ENCODE results near the gene IFITM1.
"Not testable (repeated sequence)": the region's sequence is repeated elsewhere in the genome, so short reads cannot be mapped to it uniquely, and the experiment has no call there.

Gene IFITM1

GRCh38 chr11:328012-328411 lies 14.2 kb downstream of the IFITM1 start:
- DNase-seq, result no peak

- not testable (repeated sequence) for DNase-seq
These were observed 14.8 kb downstream of the IFITM1 start for GRCh38 chr11:328516-329100.

GRCh38 chr11:329886-330253 lies 16.0 kb downstream of the IFITM1 start:
- DNase-seq, result no peak

GRCh38 chr11:330307-330693 lies 16.5 kb downstream of the IFITM1 start:
- DNase-seq, result no peak

- DNase-seq, result peak; percentile 35
These were observed 17.0 kb downstream of the IFITM1 start for GRCh38 chr11:330694-331357.

- DNase-seq, result no peak
These were observed 17.7 kb downstream of the IFITM1 start for GRCh38 chr11:331358-332060.

GRCh38 chr11:332651-333480 lies 19.0 kb downstream of the IFITM1 start:
- no peak for DNase-seq

GRCh38 chr11:333616-334263 lies 19.9 kb downstream of the IFITM1 start:
- not testable (repeated sequence) for DNase-seq

GRCh38 chr11:334264-334994 lies 20.6 kb downstream of the IFITM1 start:
- DNase-seq, result no peak

GRCh38 chr11:335779-336658 lies 22.2 kb downstream of the IFITM1 start:
- DNase-seq, result no peak

GRCh38 chr11:336659-337198 lies 22.9 kb downstream of the IFITM1 start:
- DNase-seq, result no peak

GRCh38 chr11:337711-338110 lies 23.9 kb downstream of the IFITM1 start:
- no peak for DNase-seq

- no peak for DNase-seq
These were observed 26.1 kb downstream of the IFITM1 start for GRCh38 chr11:339963-340362.

- no peak for DNase-seq
These were observed 27.0 kb downstream of the IFITM1 start for GRCh38 chr11:340539-341512.

- no peak for DNase-seq
These were observed 28.5 kb downstream of the IFITM1 start for GRCh38 chr11:342328-342727.

- DNase-seq, result no peak
These were observed 31.2 kb downstream of the IFITM1 start for GRCh38 chr11:344836-345578.

GRCh38 chr11:346529-346928 lies 32.7 kb downstream of the IFITM1 start:
- DNase-seq, result no peak

- DNase-seq, result not testable (repeated sequence)
These were observed 35.6 kb downstream of the IFITM1 start for GRCh38 chr11:349270-349954.
